Suprapubic skin (tissue), 4 donors: ENCODE data around the gene ADCY5. TPM values are rescaled to one million over a fixed set of nuclear protein-coding genes. Genes with fewer than 3 reads are reported as not detected.

Experiments used
- DNase-seq, 2 donors: peaks; one replicate each; pipeline ENCODE4 v3.0.0-alpha.2; 2019; ENCODE audit warnings: low spot score in 2 of 2
- H3K27ac ChIP-seq: fragments of 200-600 bp; sonication (generic); one replicate; pipeline ENCODE4 v1.5.1; 2019
- H3K27me3 ChIP-seq: fragments of 200-600 bp; sonication (generic); one replicate; pipeline ENCODE4 v1.5.1; 2019
- H3K36me3 ChIP-seq: fragments of 200-600 bp; sonication (generic); one replicate; pipeline ENCODE4 v1.5.1; 2019
- H3K4me1 ChIP-seq: fragments of 200-600 bp; sonication (generic); one replicate; pipeline ENCODE4 v1.5.1; 2019
- H3K4me3 ChIP-seq: fragments of 200-600 bp; sonication (generic); one replicate; pipeline ENCODE4 v1.5.1; 2019; ENCODE audit warnings: mild to moderate bottlenecking
- H3K9me3 ChIP-seq: fragments of 200-600 bp; sonication (generic); one replicate; pipeline ENCODE4 v1.5.1; 2019
- CTCF ChIP-seq, 2 donors: fragments of 200-600 bp in 1 of 2; fragments of 450-650 bp in 1 of 2; sonication (generic) in 1 of 2; IDR thresholded peaks; one replicate each; pipeline ENCODE4 v1.5.1; 2016 to 2019; ENCODE audit warnings: antibody characterized with exemption in 2 of 2, mild to moderate bottlenecking in 1 of 2, moderate library complexity in 1 of 2
- EP300 ChIP-seq: sonication (generic); formaldehyde crosslinking; IDR thresholded peaks from one replicate; pipeline ENCODE4 v1.6.1; 2017; ENCODE audit warnings: antibody characterized with exemption
- POLR2A ChIP-seq, 2 donors: fragments of 450-650 bp; IDR thresholded peaks; one replicate each; pipeline ENCODE4 v1.6.1; 2017; ENCODE audit warnings: antibody characterized with exemption in 2 of 2, mild to moderate bottlenecking in 2 of 2, moderate library complexity in 2 of 2
- POLR2AphosphoS5 ChIP-seq, 3 donors: sonication (generic); formaldehyde crosslinking; IDR thresholded peaks; one replicate each; pipeline ENCODE4 v1.6.1; 2017; ENCODE audit warnings: antibody characterized with exemption in 3 of 3
- WGBS: methylation state at CpG from one replicate; pipeline ENCODE4 v1.1.5; 2018; 5-methylcytosine and 5-hydroxymethylcytosine counted together
- total RNA-seq, 4 donors: library from RNA; depleted of rRNA; stranded (reverse); fragments of >200 nt; gene quantifications; one replicate each; pipeline ENCODE4 v1.1.0, GENCODE V29; 2016

ADCY5 gene
- total RNA-seq, 4 donors from 2014 or later, result 1.4 to 4.9 (median 4.0) TPM

DNA sequence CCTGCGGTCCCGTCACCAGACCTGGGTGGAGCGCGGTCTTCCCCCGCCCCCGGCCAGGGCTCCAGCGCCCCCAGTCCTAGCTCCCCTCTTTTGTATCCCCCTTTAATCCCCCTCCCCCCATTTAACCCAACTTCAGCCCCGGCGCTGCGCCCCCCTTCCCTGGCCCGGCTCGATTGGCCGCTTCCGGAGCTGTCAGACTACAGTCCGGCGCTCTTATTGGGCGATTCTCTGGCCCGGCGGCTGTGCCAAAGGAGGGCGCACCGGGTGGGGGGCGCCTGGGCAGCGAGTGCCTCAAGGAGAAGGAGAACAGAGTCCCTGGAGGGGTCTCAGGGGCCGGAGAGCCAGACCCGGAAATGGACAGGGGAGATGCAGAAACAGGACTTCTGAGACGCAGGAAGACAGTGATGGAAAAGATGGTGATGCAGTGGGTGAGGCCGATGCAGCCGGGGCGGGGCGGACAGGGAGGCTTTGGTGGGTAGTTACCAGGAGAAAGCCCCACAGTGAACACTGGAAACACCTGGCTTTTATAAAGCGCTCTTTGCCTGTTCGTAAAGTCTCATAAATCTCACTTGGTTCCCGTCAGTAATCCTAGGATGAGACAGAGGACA is 1.2 kb upstream of the ADCY5 start:
- WGBS, result 12% methylated on average over 33 of the region's 33 CpGs
- Histone ChIP-seq H3K9me3 (no peaks in the 10 kb centered on the region), H3K4me1 (peaks cover 23% of the 10 kb centered on the region), H3K27me3 (peaks cover 53% of the 10 kb centered on the region), H3K36me3 (no peaks in the 10 kb centered on the region), H3K27ac (peak overlapping the region; percentile 62), H3K4me3 (peak overlapping the region; percentile 77)
- no peak for DNase-seq
- TF ChIP-seq EP300, result no peak
- no peak for TF ChIP-seq POLR2A (IDR thresholded peaks at IDR 0.05)
- no peak for TF ChIP-seq POLR2AphosphoS5 (IDR thresholded peaks at IDR 0.05)
- no peak for TF ChIP-seq CTCF (IDR thresholded peaks at IDR 0.05)

DNA sequence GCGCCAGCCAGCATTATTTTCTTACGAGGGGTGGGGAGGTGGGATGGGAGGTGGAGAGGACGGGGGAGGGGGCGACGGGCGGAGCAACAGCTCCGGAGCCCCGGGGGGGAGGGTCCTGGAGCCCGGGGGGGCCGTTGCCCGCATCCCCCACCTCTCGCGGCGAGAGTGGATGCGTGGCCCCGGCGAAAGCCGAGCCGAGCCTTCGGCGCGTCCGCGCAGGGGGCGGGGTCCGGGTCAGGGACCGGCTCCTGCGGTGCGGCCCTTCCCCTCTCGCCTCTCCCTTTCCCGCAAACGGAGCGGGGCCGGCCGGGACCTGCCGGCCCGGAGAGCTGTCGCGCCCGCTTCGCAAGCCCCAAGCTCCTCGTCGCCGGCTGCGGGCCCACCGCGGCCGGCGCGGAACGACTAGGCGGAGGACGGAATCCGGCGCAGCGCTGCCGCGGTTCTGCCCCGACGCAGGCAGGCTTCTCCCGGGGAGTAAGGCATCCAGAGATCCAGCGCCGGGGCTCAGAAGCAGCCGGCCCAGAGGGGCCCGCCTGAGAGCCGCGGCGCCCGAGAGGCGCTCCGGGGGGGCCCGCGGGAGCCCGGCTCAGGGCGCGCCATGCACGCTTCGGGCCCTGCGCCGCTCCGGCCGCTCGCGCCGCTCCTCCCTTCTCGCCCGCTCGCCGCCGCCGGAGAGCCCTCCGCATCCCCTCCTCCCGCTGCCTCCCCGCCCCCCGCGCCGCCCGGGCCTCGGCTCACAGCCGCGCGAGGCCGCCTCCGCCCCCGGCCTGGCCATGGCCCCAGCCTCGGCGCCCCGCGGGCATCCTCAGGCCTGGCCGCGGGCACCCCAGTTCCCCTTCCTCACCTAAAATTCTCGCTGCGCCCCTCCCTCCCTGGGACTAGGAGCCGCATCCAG is 459 bp upstream of the ADCY5 start:
- no peak for DNase-seq
- peaks cover 23% of the 10 kb centered on the region for H3K4me1 ChIP-seq
- TF ChIP-seq EP300 (no peak), CTCF (IDR thresholded peaks at IDR 0.05) (no peak), POLR2A (IDR thresholded peaks at IDR 0.05) (no peak), POLR2AphosphoS5 (IDR thresholded peaks at IDR 0.05) (no peak)
- 2% methylated on average over 52 of the region's 114 CpGs for WGBS
- peak overlapping the region; percentile 62 for H3K27ac ChIP-seq
- H3K4me3 ChIP-seq, result peak overlapping the region; percentile 77
- no peaks in the 10 kb centered on the region for H3K36me3 ChIP-seq
- no peaks in the 10 kb centered on the region for H3K9me3 ChIP-seq
- peaks cover 53% of the 10 kb centered on the region for H3K27me3 ChIP-seq

DNA sequence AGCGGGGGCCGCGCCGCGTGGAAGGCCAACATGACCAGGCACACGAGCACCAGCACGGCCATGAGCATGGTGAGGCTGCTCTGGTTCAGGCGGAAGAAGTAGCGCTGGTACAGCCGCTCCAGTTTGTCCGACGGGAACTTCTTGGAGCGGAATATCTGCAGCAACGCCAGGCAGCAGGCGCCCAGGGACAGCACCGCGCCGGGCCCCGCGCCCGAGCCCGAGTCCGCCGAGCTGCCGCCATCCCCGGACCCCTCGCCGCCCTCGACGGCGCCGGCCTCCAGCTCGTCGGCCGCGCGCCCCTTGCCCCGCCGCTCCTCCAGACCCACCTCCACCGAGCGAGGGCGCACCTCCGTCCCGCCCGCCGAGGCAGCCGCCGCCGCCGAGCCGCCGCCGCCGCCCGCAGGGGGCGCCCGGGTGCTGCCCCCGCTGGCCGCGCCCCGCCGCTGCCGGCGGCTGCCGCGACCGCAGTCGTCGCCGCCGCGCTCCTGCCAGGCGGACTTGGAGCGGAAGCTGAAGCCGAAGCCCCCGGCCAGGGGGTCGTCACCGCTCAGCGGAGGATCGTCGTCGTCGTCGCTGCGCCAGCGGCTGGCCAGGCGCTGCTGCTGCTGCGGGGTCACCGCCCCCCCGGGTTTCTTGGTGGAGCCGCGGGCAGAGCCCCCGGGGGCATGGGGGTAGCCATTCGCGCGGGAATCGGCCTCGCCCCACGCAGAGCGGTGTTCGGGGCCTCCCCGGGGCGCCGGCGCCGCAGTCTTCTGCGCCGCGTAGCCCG is 957 bp downstream of the ADCY5 start:
- no peak overlapping the region for H3K27ac ChIP-seq
- no peak for DNase-seq

DNA sequence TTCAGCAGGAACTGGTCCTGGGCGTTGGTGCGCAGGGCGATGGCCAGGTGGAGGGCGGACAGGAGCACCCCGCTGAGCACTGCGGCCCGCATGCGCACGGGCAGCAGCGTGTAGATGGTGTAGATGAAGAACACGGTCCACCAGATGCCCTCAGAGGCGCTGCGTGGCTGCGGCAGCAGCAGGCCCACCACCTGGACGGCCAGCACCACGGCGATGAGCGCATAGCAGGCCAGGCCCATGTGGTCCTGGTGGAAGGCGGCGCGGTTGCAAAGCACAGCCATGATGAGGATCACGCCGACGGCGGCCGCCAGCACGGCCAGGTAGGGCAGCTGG is 1.5 kb downstream of the ADCY5 start:
- no peak for DNase-seq
- no peak for TF ChIP-seq CTCF (IDR thresholded peaks at IDR 0.05)
- TF ChIP-seq EP300, result no peak
- no peak for TF ChIP-seq POLR2A (IDR thresholded peaks at IDR 0.05)
- no peak for TF ChIP-seq POLR2AphosphoS5 (IDR thresholded peaks at IDR 0.05)
- no peak overlapping the region for H3K27ac ChIP-seq
- no peaks in the 10 kb centered on the region for H3K9me3 ChIP-seq
- no peaks in the 10 kb centered on the region for H3K36me3 ChIP-seq
- WGBS, result 94% methylated on average over 18 of the region's 27 CpGs
- H3K4me3 ChIP-seq, result peak overlapping the region; percentile 77
- peaks cover 50% of the 10 kb centered on the region for H3K27me3 ChIP-seq
- H3K4me1 ChIP-seq, result peaks cover 23% of the 10 kb centered on the region

More for the DNA sequence above, 957 bp downstream of the ADCY5 start:
- Histone ChIP-seq H3K4me3 (peak overlapping the region; percentile 77), H3K9me3 (no peaks in the 10 kb centered on the region), H3K36me3 (no peaks in the 10 kb centered on the region), H3K27me3 (peaks cover 53% of the 10 kb centered on the region), H3K4me1 (peaks cover 23% of the 10 kb centered on the region)
- no CpG with 5 or more reads among the region's 110 CpGs for WGBS
- TF ChIP-seq POLR2A (IDR thresholded peaks at IDR 0.05) (no peak), POLR2AphosphoS5 (IDR thresholded peaks at IDR 0.05) (no peak), EP300 (no peak), CTCF (IDR thresholded peaks at IDR 0.05) (no peak)
